A172 (cell line): ENCODE measurements around the gene HOXB9. TPM values are rescaled to one million over a fixed set of nuclear protein-coding genes. Genes with fewer than 3 reads are reported as not detected.

Experiments used
- DNase-seq: peaks from one replicate; pipeline ENCODE4 v3.0.0-alpha.2; 2015; ENCODE audit warnings: low spot score
- total RNA-seq: library from RNA; depleted of rRNA; stranded (reverse); fragments of >200 nt; shearing (Covaris generic); gene quantifications from 2 replicates; pipeline ENCODE4 v1.2.3, GENCODE V29; 2014; rRNA removed

The HOXB9 gene
- 6.2 and 8.3 TPM in 2 replicates for total RNA-seq

DNA sequence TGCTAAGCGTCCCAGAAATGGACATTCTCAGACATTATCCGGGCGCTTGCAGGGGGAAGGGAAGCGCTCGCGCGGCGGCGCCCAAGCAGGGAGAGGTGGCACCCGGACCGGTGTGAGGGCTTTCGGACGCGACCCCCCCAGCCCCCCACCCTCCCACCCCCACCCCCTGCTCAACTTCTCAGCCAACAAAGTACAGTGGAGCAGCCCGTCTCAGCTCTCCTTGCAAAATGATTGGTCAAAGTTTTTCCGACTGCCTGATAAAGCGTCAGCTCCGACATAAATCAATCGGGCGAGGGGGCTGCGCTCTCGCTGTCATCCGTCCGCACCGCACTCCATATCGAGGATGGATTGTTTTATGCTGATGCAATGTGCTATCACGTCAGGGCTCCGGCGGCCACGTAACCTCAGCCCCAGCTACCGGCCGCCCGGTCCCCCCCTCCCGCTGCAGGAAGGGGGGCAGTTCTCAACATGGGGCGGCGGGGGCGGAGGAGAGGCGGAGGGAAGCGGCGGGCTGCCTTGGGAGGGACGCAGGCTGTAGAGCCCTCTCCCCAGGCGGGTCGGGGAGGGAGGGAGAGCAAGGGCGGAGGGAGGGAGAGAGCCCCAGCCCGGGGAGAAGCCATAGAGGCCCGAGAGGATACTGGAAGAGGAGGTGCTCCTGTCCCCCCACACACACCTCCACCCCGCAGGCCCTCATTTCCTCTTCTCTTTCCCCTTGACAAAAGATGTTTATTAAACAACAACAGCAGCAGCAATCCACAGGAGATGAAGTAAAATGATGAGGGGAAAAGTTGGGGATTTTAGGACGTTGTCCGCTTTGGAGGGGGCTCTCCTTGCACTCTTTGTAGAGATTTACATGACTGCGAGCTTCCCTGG lies at the start of gene HOXB9:
Gene HOXB9, minus strand, starts transcription at position 114 of the 873 bp plus-strand sequence. Its CDS starts 89 bp downstream, at position 25.
- peak; percentile 77 for DNase-seq

DNA sequence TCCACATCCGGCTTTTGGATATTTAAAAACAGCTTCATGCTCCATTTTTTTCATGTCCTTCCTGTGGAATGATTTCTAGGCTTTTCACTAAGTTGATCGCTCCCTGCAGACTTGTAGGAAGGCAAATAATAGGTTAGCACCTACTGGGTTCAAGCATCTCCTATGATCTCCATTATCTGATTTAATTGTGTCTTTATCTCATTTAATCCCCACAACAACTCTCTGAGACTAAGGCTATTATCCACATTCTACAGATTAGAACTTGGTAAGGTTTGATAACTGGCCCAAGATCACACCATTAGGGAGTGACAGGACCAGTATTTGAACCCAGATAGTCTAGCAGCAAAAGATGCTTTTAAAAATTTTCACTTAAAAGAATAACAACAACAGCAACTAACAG lies 46.2 kb upstream of the HOXB9 start:
- DNase-seq: no peak

GRCh38 chr17:48671697-48672171 lies 45.6 kb upstream of the HOXB9 start:
- peak; percentile 72 for DNase-seq

DNA sequence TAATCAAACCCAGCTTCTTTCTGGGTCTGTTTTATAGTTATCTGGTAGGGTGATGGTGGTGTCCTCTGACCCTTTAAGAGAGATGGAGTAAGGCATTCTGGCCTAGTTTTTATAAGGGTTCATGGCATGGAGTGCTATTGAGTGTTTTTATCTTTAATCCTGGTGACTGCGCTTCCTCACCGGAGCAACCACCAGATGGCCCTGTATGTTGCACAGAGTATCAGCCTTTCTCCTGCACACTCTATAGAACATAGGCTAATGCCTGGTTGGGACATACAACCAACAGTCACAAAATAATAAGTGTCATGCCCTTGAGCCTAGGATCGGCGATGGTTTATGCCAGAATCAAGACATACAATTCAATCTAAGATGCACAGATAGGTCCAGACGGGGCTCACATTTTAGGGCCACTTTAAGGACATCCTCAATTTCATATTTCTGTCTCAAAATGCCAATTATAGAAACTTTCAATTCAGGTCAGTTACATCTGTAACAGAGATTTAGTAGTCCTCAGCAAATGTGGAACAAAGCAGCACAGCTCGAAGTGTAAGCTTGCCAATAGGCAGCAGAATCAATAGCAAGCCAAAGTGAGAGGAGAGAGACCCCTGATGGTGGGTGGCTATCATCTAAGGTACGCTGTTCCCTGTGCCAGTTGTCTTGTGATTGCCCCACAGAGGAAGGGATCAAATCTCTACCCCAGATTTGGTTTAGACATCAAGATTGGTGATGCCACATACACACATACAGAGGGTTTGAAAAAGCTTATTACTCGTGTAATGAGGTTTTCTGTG lies 37.2 kb upstream of the HOXB9 start:
- no peak for DNase-seq

- DNase-seq: no peak
Observed at GRCh38 chr17:48655913-48656312, 29.8 kb upstream of the HOXB9 start.

GRCh38 chr17:48649741-48650140 lies 23.6 kb upstream of the HOXB9 start:
- no peak for DNase-seq

GRCh38 chr17:48647963-48648245 lies 21.7 kb upstream of the HOXB9 start:
- DNase-seq: no peak

- no peak for DNase-seq
Observed at GRCh38 chr17:48647103-48647962, 21.2 kb upstream of the HOXB9 start.

GRCh38 chr17:48646183-48647102 lies 20.3 kb upstream of the HOXB9 start:
- no peak for DNase-seq

DNA sequence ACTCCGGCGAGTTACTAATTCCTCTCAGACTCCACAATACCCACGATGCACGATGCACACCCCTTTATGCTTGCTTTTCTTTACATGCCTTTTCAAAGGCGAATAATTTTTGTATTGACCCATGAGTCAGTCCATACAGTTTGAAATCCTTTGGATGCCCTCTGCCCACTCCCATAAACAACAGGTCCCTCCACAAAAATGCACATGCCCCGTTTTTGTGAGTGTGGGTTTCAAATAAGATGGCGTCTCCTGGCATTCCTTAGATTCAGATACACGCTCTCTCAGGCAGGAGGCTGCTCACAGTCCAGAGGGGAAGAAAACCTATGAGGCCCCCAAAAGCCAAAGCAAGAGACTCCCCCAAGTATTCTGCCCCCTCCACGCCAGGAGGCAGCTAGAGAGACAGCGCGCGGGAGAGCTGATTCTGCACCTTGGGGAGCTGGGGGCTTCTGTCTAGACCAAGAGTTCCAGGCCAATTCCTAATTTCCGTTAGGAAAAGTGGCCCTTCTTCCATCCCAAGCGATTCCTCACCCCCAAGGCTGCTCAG lies 19.6 kb upstream of the HOXB9 start:
- DNase-seq: no peak

- DNase-seq: no peak
Observed at GRCh38 chr17:48644910-48645557, 18.9 kb upstream of the HOXB9 start.

GRCh38 chr17:48644159-48644558 lies 18.0 kb upstream of the HOXB9 start:
- no peak for DNase-seq

- DNase-seq: no peak
Observed at GRCh38 chr17:48643697-48644012, 17.5 kb upstream of the HOXB9 start.

- DNase-seq: no peak
Observed at GRCh38 chr17:48642843-48643696, 16.9 kb upstream of the HOXB9 start.

GRCh38 chr17:48642059-48642842 lies 16.1 kb upstream of the HOXB9 start:
- DNase-seq: no peak

DNA sequence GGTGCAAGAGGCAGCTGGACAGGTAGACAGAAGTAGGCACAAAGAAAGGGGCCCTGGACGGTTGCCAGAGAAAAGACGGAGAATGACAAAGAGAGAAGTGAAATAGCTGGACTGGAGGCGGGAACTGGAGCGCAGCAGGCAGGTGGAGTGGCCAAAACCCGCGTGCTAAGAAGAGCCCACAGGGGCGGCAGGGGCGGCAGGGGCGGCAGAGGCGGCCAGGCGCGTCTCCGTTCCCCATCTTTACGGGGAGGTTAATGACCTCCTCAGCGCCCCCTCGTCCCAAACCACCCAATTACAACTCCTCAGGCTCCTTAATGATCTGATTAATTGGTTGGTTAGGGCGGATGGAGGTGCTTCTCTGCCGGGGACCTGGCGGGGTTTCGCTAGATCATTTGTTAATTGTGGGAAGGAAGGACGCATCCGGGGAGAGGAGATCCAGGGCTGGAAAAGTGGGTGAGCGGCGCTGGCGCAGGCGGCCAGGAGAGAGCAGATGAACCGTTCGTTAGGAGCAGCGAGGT lies 15.4 kb upstream of the HOXB9 start:
- no peak for DNase-seq

GRCh38 chr17:48640858-48641180 lies 14.7 kb upstream of the HOXB9 start:
- DNase-seq: no peak
